Mucosa of rectum (tissue), 2 donors: ENCODE results near the gene CACNG1.
A peak's percentile ranks its signal among the peaks of the same experiment; 100 is the strongest.

Source experiments
- H3K27ac ChIP-seq, 2 donors: one replicate each; pipeline ENCODE4 v1.7.0; 2013; ENCODE audit warnings: inconsistent platforms in 2 of 2, low read depth in 2 of 2, low read length in 2 of 2
- H3K27me3 ChIP-seq, 2 donors: one replicate each; pipeline ENCODE4 v1.7.0; 2013; ENCODE audit warnings: low read length in 2 of 2; ENCODE audit not compliant: control insufficient read depth in 2 of 2, insufficient read depth in 2 of 2
- H3K36me3 ChIP-seq, 2 donors: one replicate each; pipeline ENCODE4 v1.7.0; 2013; ENCODE audit warnings: low read length in 2 of 2; ENCODE audit not compliant: control insufficient read depth in 2 of 2, insufficient read depth in 2 of 2
- H3K4me1 ChIP-seq, 2 donors: one replicate each; pipeline ENCODE4 v1.7.0; 2013; ENCODE audit warnings: low read length in 2 of 2, mild to moderate bottlenecking in 1 of 2; ENCODE audit not compliant: control insufficient read depth in 2 of 2, insufficient read depth in 2 of 2
- H3K4me3 ChIP-seq, 2 donors: one replicate each; pipeline ENCODE4 v1.7.0; 2013; ENCODE audit warnings: low read length in 2 of 2
- H3K9ac ChIP-seq, 2 donors: one replicate each; pipeline ENCODE4 v1.7.0; 2013; ENCODE audit warnings: low read length in 2 of 2, low read depth in 1 of 2, mild to moderate bottlenecking in 1 of 2
- H3K9me3 ChIP-seq, 2 donors: one replicate each; pipeline ENCODE4 v1.7.0; 2013; ENCODE audit warnings: low read length in 2 of 2; ENCODE audit not compliant: control insufficient read depth in 2 of 2
- donor health status: healthy.
- donor health status: Normal muscosa, but diverticular disease.

CACNG1 gene

GRCh38 chr17:67056746-67057490 is 12.6 kb downstream of the CACNG1 start:
- Histone ChIP-seq H3K36me3 (no peaks in the 10 kb centered on the region), H3K4me3 (peak overlapping the region in 1 of 2 donors; percentile 7), H3K9me3 (no peaks in the 10 kb centered on the region), H3K9ac (peak overlapping the region; percentile 23 to 32), H3K27ac (peak overlapping the region; percentile 70 to 87), H3K27me3 (no peaks in the 10 kb centered on the region), H3K4me1 (peaks cover 9 to 18% of the 10 kb centered on the region in 2 donors)

- H3K9ac ChIP-seq: no peak overlapping the region
- peaks cover 9 to 11% of the 10 kb centered on the region in 2 donors for H3K4me1 ChIP-seq
- no peaks in the 10 kb centered on the region for H3K36me3 ChIP-seq
- no peak overlapping the region for H3K4me3 ChIP-seq
- no peak overlapping the region for H3K27ac ChIP-seq
- no peaks in the 10 kb centered on the region for H3K27me3 ChIP-seq
- no peaks in the 10 kb centered on the region for H3K9me3 ChIP-seq
Measured at GRCh38 chr17:67058036-67058435, 13.7 kb downstream of the CACNG1 start.

- Histone ChIP-seq H3K27me3 (no peaks in the 10 kb centered on the region), H3K36me3 (no peaks in the 10 kb centered on the region), H3K9me3 (no peaks in the 10 kb centered on the region), H3K4me1 (peaks cover 8 to 9% of the 10 kb centered on the region in 2 donors), H3K27ac (no peak overlapping the region), H3K4me3 (no peak overlapping the region), H3K9ac (no peak overlapping the region)
Measured at GRCh38 chr17:67059372-67059771, 15.0 kb downstream of the CACNG1 start.

GRCh38 chr17:67063141-67063540 is 18.8 kb downstream of the CACNG1 start:
- H3K4me3 ChIP-seq: no peak overlapping the region
- H3K4me1 ChIP-seq: no peaks in the 10 kb centered on the region
- no peak overlapping the region for H3K27ac ChIP-seq
- no peaks in the 10 kb centered on the region for H3K27me3 ChIP-seq
- H3K9me3 ChIP-seq: no peaks in the 10 kb centered on the region
- no peak overlapping the region for H3K9ac ChIP-seq
- H3K36me3 ChIP-seq: no peaks in the 10 kb centered on the region

- Histone ChIP-seq H3K4me3 (no peak overlapping the region), H3K27me3 (no peaks in the 10 kb centered on the region), H3K9ac (no peak overlapping the region), H3K4me1 (no peaks in the 10 kb centered on the region), H3K9me3 (no peaks in the 10 kb centered on the region), H3K27ac (no peak overlapping the region), H3K36me3 (no peaks in the 10 kb centered on the region)
Measured at GRCh38 chr17:67066717-67067116, 22.4 kb downstream of the CACNG1 start.

GRCh38 chr17:67067571-67068482 is 23.5 kb downstream of the CACNG1 start:
- Histone ChIP-seq H3K9me3 (no peaks in the 10 kb centered on the region), H3K4me3 (no peak overlapping the region), H3K27ac (no peak overlapping the region), H3K9ac (no peak overlapping the region), H3K4me1 (no peaks in the 10 kb centered on the region), H3K36me3 (peaks cover 0 to 4% of the 10 kb centered on the region in 2 donors), H3K27me3 (no peaks in the 10 kb centered on the region)

GRCh38 chr17:67068999-67069398 is 24.6 kb downstream of the CACNG1 start:
- H3K4me3 ChIP-seq: no peak overlapping the region
- H3K27ac ChIP-seq: no peak overlapping the region
- H3K9ac ChIP-seq: no peak overlapping the region
- H3K9me3 ChIP-seq: no peaks in the 10 kb centered on the region
- no peaks in the 10 kb centered on the region for H3K4me1 ChIP-seq
- H3K27me3 ChIP-seq: no peaks in the 10 kb centered on the region
- H3K36me3 ChIP-seq: peaks cover 0 to 4% of the 10 kb centered on the region in 2 donors

GRCh38 chr17:67069603-67070136 is 25.3 kb downstream of the CACNG1 start:
- H3K36me3 ChIP-seq: peaks cover 0 to 4% of the 10 kb centered on the region in 2 donors
- no peaks in the 10 kb centered on the region for H3K9me3 ChIP-seq
- no peak overlapping the region for H3K9ac ChIP-seq
- no peak overlapping the region for H3K27ac ChIP-seq
- no peaks in the 10 kb centered on the region for H3K27me3 ChIP-seq
- H3K4me1 ChIP-seq: no peaks in the 10 kb centered on the region
- H3K4me3 ChIP-seq: no peak overlapping the region

GRCh38 chr17:67071595-67071994 is 27.2 kb downstream of the CACNG1 start:
- Histone ChIP-seq H3K27ac (no peak overlapping the region), H3K4me3 (no peak overlapping the region), H3K9ac (no peak overlapping the region), H3K9me3 (no peaks in the 10 kb centered on the region), H3K27me3 (no peaks in the 10 kb centered on the region), H3K36me3 (peaks cover 3 to 6% of the 10 kb centered on the region in 2 donors), H3K4me1 (peaks cover 0 to 3% of the 10 kb centered on the region in 2 donors)

GRCh38 chr17:67072885-67073284 is 28.5 kb downstream of the CACNG1 start:
- H3K9ac ChIP-seq: no peak overlapping the region
- no peak overlapping the region for H3K27ac ChIP-seq
- H3K4me3 ChIP-seq: no peak overlapping the region
- H3K36me3 ChIP-seq: peaks cover 3 to 6% of the 10 kb centered on the region in 2 donors
- no peaks in the 10 kb centered on the region for H3K9me3 ChIP-seq
- no peaks in the 10 kb centered on the region for H3K27me3 ChIP-seq
- peaks cover 0 to 3% of the 10 kb centered on the region in 2 donors for H3K4me1 ChIP-seq
